Measurements from ENCODE around the gene SUFU. TPM values are rescaled to one million over a fixed set of nuclear protein-coding genes. Genes with fewer than 3 reads are reported as not detected.

SUFU gene
- total RNA-seq, 1 donor from 2014 or later = 17.3 TPM

GRCh38 chr10:102641880-102642735 lies 138.3 kb downstream of the SUFU start:
- peak overlapping the region; percentile 98 for H3K27ac ChIP-seq
- peak; percentile 96 to 99 for DNase-seq (ENCODE audit: low spot score in 2 of 2)
- no peaks in the 10 kb centered on the region for H3K36me3 ChIP-seq
- intact Hi-C loops (cut with DNase I) = loop anchor here (10.0 kb wide), 2 partner anchors 143 to 1637 kb away; no protein-coding TSS in a partner anchor
- peak overlapping the region; percentile 97 for H3K4me3 ChIP-seq
- peaks cover 6 to 8% of the 10 kb centered on the region in 2 donors for H3K4me1 ChIP-seq
- H3K27me3 ChIP-seq = no peaks in the 10 kb centered on the region
- TF ChIP-seq CTCF (IDR thresholded peaks at IDR 0.05) = no peak
- H3K9me3 ChIP-seq = no peaks in the 10 kb centered on the region

DNA sequence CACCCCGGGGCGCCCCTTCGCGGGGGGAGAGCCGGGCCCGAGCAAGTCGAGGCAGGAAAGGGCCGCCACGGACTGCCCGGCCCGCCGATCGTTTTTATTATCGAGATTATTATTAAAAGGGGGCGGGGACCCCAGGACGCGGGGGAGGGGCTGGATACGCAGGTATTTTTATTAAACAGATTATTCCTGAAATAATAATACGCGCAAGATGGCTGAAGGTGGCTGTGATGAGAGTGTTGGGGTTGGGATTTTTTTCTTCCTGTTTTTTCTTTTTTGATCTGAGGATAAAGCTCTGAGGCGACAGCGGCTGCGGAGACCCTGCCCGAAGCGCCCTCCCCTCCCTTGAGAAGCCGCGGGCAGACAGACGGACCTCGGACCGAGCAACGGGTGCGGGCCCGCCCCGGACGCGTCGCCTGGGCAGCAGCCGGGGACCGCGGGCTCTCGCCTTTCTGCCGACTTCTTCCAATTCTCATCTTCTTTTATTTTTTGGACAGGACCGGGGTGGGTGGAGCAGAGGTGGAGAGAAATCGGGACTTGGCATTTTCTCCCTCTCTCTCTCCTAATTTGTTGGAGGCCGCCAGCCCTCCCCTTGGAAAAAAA lies 139.1 kb downstream of the SUFU start:
- Histone ChIP-seq H3K9me3 (no peaks in the 10 kb centered on the region), H3K27ac (peak overlapping the region; percentile 98), H3K4me3 (peak overlapping the region; percentile 97), H3K4me1 (peaks cover 8 to 15% of the 10 kb centered on the region in 2 donors), H3K27me3 (no peaks in the 10 kb centered on the region), H3K36me3 (no peaks in the 10 kb centered on the region)
- TF ChIP-seq CTCF (IDR thresholded peaks at IDR 0.05) = no peak
- DNase-seq (ENCODE audit: low spot score in 2 of 2) = peak in 1 of 2 donors; percentile 80
- intact Hi-C loops (cut with DNase I) = loop anchor here (10.0 kb wide), 2 partner anchors 142 to 1638 kb away; no protein-coding TSS in a partner anchor

- intact Hi-C loops (cut with DNase I) = loop anchor here (1.0 to 10.0 kb wide), 4 partner anchors 41 to 1639 kb away; partner anchors contain the start of gene ACTR1A
- Histone ChIP-seq H3K27me3 (no peaks in the 10 kb centered on the region), H3K9me3 (no peaks in the 10 kb centered on the region), H3K4me3 (peak overlapping the region; percentile 97), H3K27ac (peak overlapping the region; percentile 98), H3K4me1 (peaks cover 15 to 22% of the 10 kb centered on the region in 2 donors), H3K36me3 (no peaks in the 10 kb centered on the region)
- no peak for TF ChIP-seq CTCF (IDR thresholded peaks at IDR 0.05)
- DNase-seq (ENCODE audit: low spot score in 2 of 2) = peak in 1 of 2 donors; percentile 85
Observed at GRCh38 chr10:102643336-102644065, 139.7 kb downstream of the SUFU start.

GRCh38 chr10:102644066-102644645 lies 140.4 kb downstream of the SUFU start, which contains the start of gene TRIM8:
TRIM8 (plus strand) TSS chr10:102644479; CDS start chr10:102644618, 139 bp downstream.
- intact Hi-C loops (cut with DNase I) = loop anchor here (1.0 to 10.0 kb wide), 4 partner anchors 41 to 1639 kb away; partner anchors contain the start of gene ACTR1A
- Histone ChIP-seq H3K4me1 (peaks cover 19 to 29% of the 10 kb centered on the region in 2 donors), H3K27ac (peak within 1 kb of the TSS; percentile 98), H3K27me3 (no peaks in the 10 kb centered on the region), H3K9me3 (no peaks in the 10 kb centered on the region), H3K36me3 (no peaks in the 10 kb centered on the region), H3K4me3 (peak within 1 kb of the TSS; percentile 97)
- no peak for DNase-seq (ENCODE audit: low spot score in 2 of 2)
- TF ChIP-seq CTCF (IDR thresholded peaks at IDR 0.05) = no peak

Measured in ascending aorta (tissue), 2 donors.